Smooth muscle cell (in vitro differentiated cells): ENCODE measurements around the gene FSTL4. TPM values are rescaled to one million over a fixed set of nuclear protein-coding genes. Genes with fewer than 3 reads are reported as not detected.

Source experiments
- DNase-seq: peaks from one replicate; lab custom pipeline; 2025; ENCODE audit not compliant: unreplicated experiment; lab: John Stamatoyannopoulos, UW
- H2AFZ ChIP-seq: fragments of 200-600 bp; sonication (generic); 2 replicates; pipeline ENCODE4 v1.6.0; 2016; ENCODE audit warnings: antibody characterized with exemption, low read depth, mild to moderate bottlenecking
- H3F3A ChIP-seq: fragments of 200-600 bp; sonication (generic); 2 replicates; pipeline ENCODE4 v1.6.0; 2017; ENCODE audit warnings: antibody characterized with exemption, low read depth
- H3K27ac ChIP-seq: fragments of 200-600 bp; sonication (generic); 2 replicates; pipeline ENCODE4 v1.5.1; 2016; ENCODE audit warnings: low read depth, mild to moderate bottlenecking
- H3K27me3 ChIP-seq: fragments of 200-600 bp; sonication (generic); 2 replicates; pipeline ENCODE4 v1.6.1; 2016; ENCODE audit warnings: low read depth, mild to moderate bottlenecking
- H3K36me3 ChIP-seq: fragments of 200-600 bp; sonication (generic); 2 replicates; pipeline ENCODE4 v1.5.1; 2016; ENCODE audit warnings: low read depth
- H3K4me1 ChIP-seq: fragments of 200-600 bp; sonication (generic); 2 replicates; pipeline ENCODE4 v1.5.1; 2016; ENCODE audit warnings: low read depth
- H3K4me2 ChIP-seq: fragments of 200-600 bp; sonication (generic); 2 replicates; pipeline ENCODE4 v1.6.0; 2016; ENCODE audit warnings: mild to moderate bottlenecking
- H3K4me3 ChIP-seq: fragments of 200-600 bp; sonication (generic); 2 replicates; pipeline ENCODE4 v1.5.1; 2016; ENCODE audit warnings: mild to moderate bottlenecking
- H3K79me2 ChIP-seq: fragments of 200-600 bp; sonication (generic); 2 replicates; pipeline ENCODE4 v1.6.0; 2016; ENCODE audit warnings: low read depth, mild to moderate bottlenecking
- H3K9ac ChIP-seq: fragments of 200-600 bp; sonication (generic); 2 replicates; pipeline ENCODE4 v1.6.0; 2016; ENCODE audit warnings: low read depth
- H3K9me3 ChIP-seq: fragments of 200-600 bp; sonication (generic); replicated peaks from 2 replicates; pipeline ENCODE4 v1.5.1; 2016; ENCODE audit warnings: low read depth
- H4K20me1 ChIP-seq: fragments of 200-600 bp; sonication (generic); 2 replicates; pipeline ENCODE4 v1.6.0; 2016; ENCODE audit warnings: low read depth
- CTCF ChIP-seq: fragments of 200-600 bp; sonication (generic); IDR thresholded peaks from 2 replicates; pipeline ENCODE4 v1.5.1; 2017; ENCODE audit warnings: borderline replicate concordance, mild to moderate bottlenecking, antibody characterized with exemption; ENCODE audit not compliant: insufficient read depth, poor library complexity, severe bottlenecking
- WGBS: methylation state at CpG from one replicate; pipeline ENCODE4 v1.1.7; 2016; ENCODE audit warnings: low lambda C conversion rate; 5-methylcytosine and 5-hydroxymethylcytosine counted together
- polyA plus RNA-seq: library from polyadenylated mRNA; unstranded; fragments of >200 nt; fragmentation: Nextera tagmentation; extraction: Ambion mirVana; gene quantifications from 2 replicates; pipeline ENCODE4 v1.2.1, GENCODE V29; 2016
- total RNA-seq: library from RNA; depleted of rRNA; stranded (reverse); fragments of >200 nt; gene quantifications from 2 replicates; pipeline ENCODE4 v1.2.3, GENCODE V29; 2014

FSTL4 gene
- total and polyA plus RNA-seq, 2 experiments from 2014 or later, result 0.49 TPM; not detected in 1

GRCh38 chr5:133327946-133328401 is 284.4 kb downstream of the FSTL4 start:
- Histone ChIP-seq H3K4me2 (no peak overlapping the region), H4K20me1 (no peaks in the 10 kb centered on the region), H3K79me2 (no peaks in the 10 kb centered on the region), H2AFZ (no peak overlapping the region), H3K9ac (no peak overlapping the region), H3K36me3 (no peaks in the 10 kb centered on the region), H3F3A (no peaks in the 10 kb centered on the region), H3K4me3 (no peak overlapping the region), H3K27ac (no peak overlapping the region), H3K4me1 (no peaks in the 10 kb centered on the region), H3K9me3 (no peaks in the 10 kb centered on the region), H3K27me3 (peaks cover 10% of the 10 kb centered on the region)
- TF ChIP-seq CTCF, result no peak
- WGBS, result 67% methylated on average over 5 of the region's 5 CpGs
- no peak for DNase-seq

DNA sequence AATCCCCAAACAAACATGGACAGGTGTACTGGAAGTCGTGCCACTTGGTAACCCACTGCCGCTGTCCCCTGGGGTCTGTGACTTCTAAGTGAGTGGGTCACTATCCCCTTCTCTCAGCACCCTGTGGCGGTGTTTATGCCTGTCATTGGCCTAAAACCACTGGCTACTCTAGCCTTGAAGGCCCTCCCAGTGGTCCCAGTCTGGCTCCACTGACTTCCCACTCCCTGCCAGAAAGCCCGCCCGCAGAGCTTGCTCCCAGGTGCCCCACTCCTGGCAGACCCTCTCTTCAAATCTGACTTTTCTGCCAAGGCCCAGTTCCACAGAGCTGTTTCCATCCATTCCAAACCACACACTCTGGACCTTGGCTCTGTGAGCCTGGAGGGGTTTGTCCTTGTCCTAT is 286.0 kb downstream of the FSTL4 start:
- no peak for TF ChIP-seq CTCF
- WGBS, result 94% methylated on average over 5 of the region's 5 CpGs
- no peak overlapping the region for H3K9ac ChIP-seq
- peaks cover 4% of the 10 kb centered on the region for H3K27me3 ChIP-seq
- H3K36me3 ChIP-seq, result no peaks in the 10 kb centered on the region
- no peaks in the 10 kb centered on the region for H3K9me3 ChIP-seq
- no peaks in the 10 kb centered on the region for H3K79me2 ChIP-seq
- no peak overlapping the region for H3K4me3 ChIP-seq
- no peak for DNase-seq
- no peak overlapping the region for H2AFZ ChIP-seq
- H3K27ac ChIP-seq, result no peak overlapping the region
- no peaks in the 10 kb centered on the region for H3F3A ChIP-seq
- no peak overlapping the region for H3K4me2 ChIP-seq
- no peaks in the 10 kb centered on the region for H3K4me1 ChIP-seq
- H4K20me1 ChIP-seq, result no peaks in the 10 kb centered on the region

- no peaks in the 10 kb centered on the region for H4K20me1 ChIP-seq
- 92% methylated on average over 5 of the region's 5 CpGs for WGBS
- H3K9me3 ChIP-seq, result no peaks in the 10 kb centered on the region
- no peaks in the 10 kb centered on the region for H3F3A ChIP-seq
- DNase-seq, result no peak
- no peaks in the 10 kb centered on the region for H3K27me3 ChIP-seq
- H3K27ac ChIP-seq, result no peak overlapping the region
- no peak overlapping the region for H2AFZ ChIP-seq
- no peak overlapping the region for H3K9ac ChIP-seq
- no peaks in the 10 kb centered on the region for H3K36me3 ChIP-seq
- H3K4me1 ChIP-seq, result no peaks in the 10 kb centered on the region
- H3K4me2 ChIP-seq, result no peak overlapping the region
- H3K79me2 ChIP-seq, result no peaks in the 10 kb centered on the region
- H3K4me3 ChIP-seq, result no peak overlapping the region
- TF ChIP-seq CTCF, result no peak
These were observed 286.5 kb downstream of the FSTL4 start for GRCh38 chr5:133325864-133326263.

- Histone ChIP-seq H3K4me3 (no peak overlapping the region), H3K4me1 (no peaks in the 10 kb centered on the region), H3K9ac (no peak overlapping the region), H3K9me3 (no peaks in the 10 kb centered on the region), H2AFZ (no peak overlapping the region), H3F3A (no peaks in the 10 kb centered on the region), H3K27ac (no peak overlapping the region), H4K20me1 (no peaks in the 10 kb centered on the region), H3K79me2 (no peaks in the 10 kb centered on the region), H3K27me3 (no peaks in the 10 kb centered on the region), H3K36me3 (no peaks in the 10 kb centered on the region), H3K4me2 (no peak overlapping the region)
- no peak for TF ChIP-seq CTCF
- no peak for DNase-seq
- WGBS, result 87% methylated on average over 4 of the region's 4 CpGs
These were observed 287.4 kb downstream of the FSTL4 start for GRCh38 chr5:133324926-133325325.
